Stomach smooth muscle (tissue), 2 donors: ENCODE data around the gene RANGAP1.

Source experiments
- H3K27ac ChIP-seq: one replicate; pipeline ENCODE4 v1.7.0; 2013; ENCODE audit warnings: mild to moderate bottlenecking, low read length, inconsistent platforms
- H3K27me3 ChIP-seq, 2 donors: one replicate each; pipeline ENCODE4 v1.7.0; 2013; ENCODE audit warnings: low read length in 2 of 2; ENCODE audit not compliant: insufficient read depth in 2 of 2, control insufficient read depth in 1 of 2
- H3K36me3 ChIP-seq, 2 donors: one replicate each; pipeline ENCODE4 v1.7.0; 2013; ENCODE audit warnings: low read length in 2 of 2; ENCODE audit not compliant: control insufficient read depth in 2 of 2, insufficient read depth in 2 of 2
- H3K4me1 ChIP-seq: one replicate; pipeline ENCODE4 v1.7.0; 2013; ENCODE audit warnings: low read length; ENCODE audit not compliant: control insufficient read depth, insufficient read depth
- H3K4me3 ChIP-seq, 2 donors: one replicate each; pipeline ENCODE4 v1.7.0; 2013; ENCODE audit warnings: low read length in 2 of 2
- H3K9ac ChIP-seq, 2 donors: one replicate each; pipeline ENCODE4 v1.7.0; 2013; ENCODE audit warnings: low read length in 2 of 2, mild to moderate bottlenecking in 1 of 2
- H3K9me3 ChIP-seq, 2 donors: one replicate each; pipeline ENCODE4 v1.7.0; 2013; ENCODE audit warnings: low read length in 2 of 2; ENCODE audit not compliant: control insufficient read depth in 2 of 2
- donor health status: healthy.
- donor health status: Pancreatic carcinoma.

RANGAP1 gene

DNA sequence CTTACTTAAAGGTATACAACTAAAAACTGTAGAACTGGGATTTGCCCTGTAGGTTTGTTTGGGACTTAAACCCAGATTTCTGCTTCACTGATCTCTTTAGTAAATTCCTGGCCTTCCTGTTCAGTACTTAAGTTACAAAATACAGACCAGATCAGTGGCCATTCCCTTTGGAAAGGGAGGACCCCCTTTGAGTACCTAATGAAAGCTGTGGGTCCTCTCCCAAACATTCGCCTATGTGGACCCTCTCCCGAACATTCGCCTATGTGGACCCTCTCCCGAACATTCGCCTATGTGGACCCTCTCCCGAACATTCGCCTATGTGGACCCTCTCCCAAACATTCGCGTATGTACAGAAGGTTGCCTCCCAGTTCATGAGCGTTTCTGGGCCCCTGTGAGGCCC lies 70.6 kb downstream of the RANGAP1 start:
- no peaks in the 10 kb centered on the region for H3K27me3 ChIP-seq

DNA sequence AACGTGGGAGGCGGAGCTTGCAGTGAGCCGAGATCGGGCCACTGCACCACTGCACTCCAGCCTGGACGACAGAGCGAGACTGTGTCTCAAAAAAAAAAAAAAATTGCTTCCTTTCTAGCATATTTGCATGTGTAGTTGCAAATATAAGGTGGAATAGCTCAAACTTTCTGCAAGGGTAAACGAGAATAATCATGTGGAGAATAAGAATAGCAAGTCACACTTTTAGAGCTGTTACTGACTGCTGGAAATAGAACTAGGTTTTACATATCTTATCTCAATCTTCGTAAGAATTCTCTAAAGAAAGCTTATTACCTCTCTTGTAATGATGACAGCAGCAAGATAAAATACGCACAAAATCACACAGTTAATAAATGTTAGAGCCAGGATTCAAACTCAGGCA lies 79.3 kb downstream of the RANGAP1 start:
- Histone ChIP-seq H3K4me3 (no peak overlapping the region), H3K9ac (no peak overlapping the region), H3K36me3 (peaks cover 11 to 12% of the 10 kb centered on the region in 2 donors), H3K27ac (no peak overlapping the region), H3K9me3 (no peaks in the 10 kb centered on the region), H3K27me3 (no peaks in the 10 kb centered on the region), H3K4me1 (peaks cover 12% of the 10 kb centered on the region)

More for the DNA sequence above, 70.6 kb downstream of the RANGAP1 start:
- Histone ChIP-seq H3K4me1 (peaks cover 20% of the 10 kb centered on the region), H3K9ac (no peak overlapping the region), H3K36me3 (peaks cover 27 to 31% of the 10 kb centered on the region in 2 donors), H3K9me3 (no peaks in the 10 kb centered on the region), H3K27ac (no peak overlapping the region), H3K4me3 (no peak overlapping the region)

DNA sequence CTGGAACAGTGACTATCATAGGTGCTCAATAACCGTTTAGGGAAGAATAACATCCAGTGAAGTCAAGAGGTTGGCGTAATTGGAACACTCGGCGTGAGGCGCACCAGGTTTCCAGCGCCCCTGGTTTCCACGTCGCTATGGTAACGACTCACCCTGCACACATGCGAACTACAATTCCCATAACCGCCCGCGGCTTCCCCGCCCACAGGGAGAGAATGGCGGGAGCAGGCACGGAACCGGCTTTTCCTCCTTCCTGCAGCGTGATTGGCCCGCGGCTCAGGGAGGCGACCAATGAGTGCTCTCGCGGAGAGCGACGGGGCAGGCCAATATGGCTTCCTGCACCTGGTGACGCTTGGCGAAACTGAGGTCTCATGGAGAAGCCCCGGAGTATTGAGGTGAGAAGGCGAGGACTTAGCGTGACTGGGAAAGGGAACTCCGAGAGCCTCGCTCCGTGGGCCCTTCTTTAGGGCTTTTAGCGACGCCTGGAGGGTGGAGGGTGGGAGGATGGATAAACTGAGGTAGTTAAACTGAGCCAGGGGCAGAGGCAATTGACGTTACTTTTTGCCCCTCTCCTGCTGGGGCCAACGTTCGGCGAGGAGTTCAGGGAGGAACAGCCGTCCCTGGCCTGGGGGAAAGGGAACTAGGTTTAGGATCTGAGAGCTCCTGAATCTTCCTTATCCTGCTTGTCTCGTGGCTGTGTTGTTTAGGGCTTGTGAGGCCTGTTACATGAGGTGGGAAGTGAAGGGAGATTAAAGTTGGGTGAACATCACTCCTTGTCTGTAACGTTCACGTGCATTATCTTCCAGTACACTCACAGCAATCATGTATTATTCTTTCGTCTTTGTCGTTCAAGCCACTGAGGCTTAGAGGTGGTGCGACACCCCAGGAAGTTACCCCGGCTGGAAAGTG lies 80.7 kb downstream of the RANGAP1 start, which contains the start of gene L3MBTL2:
TSS of gene L3MBTL2 (plus strand) at position 321 of the 909 bp plus-strand sequence. CDS start at position 372, 51 bp downstream.
- Histone ChIP-seq H3K36me3 (peaks cover 5% of the 10 kb centered on the region in 2 donors), H3K9me3 (no peaks in the 10 kb centered on the region), H3K9ac (peak within 1 kb of the TSS; percentile 89 to 96), H3K4me1 (peaks cover 12% of the 10 kb centered on the region), H3K27me3 (no peaks in the 10 kb centered on the region), H3K4me3 (peak within 1 kb of the TSS; percentile 93 to 100), H3K27ac (peak within 1 kb of the TSS; percentile 77)

DNA sequence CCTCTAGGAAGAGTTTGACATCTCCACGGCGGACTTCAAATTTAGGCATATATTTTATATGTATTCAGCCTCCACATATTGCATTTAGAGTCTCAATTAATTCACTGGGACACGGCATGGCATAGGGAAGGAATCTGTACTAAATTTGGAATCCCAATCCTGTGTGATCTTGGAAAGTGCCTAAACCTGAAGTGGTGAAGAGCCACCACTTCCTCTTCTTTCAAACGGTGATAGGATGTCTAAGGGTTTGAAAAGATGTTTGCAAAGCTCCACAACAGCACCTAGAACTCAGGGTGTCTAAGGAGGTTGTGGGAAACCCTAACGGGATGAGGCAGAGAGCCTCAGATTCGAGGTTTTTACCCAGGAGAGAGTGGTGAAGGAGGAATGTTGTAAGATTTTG lies 81.9 kb downstream of the RANGAP1 start:
- H3K36me3 ChIP-seq, result no peaks in the 10 kb centered on the region
- no peak overlapping the region for H3K4me3 ChIP-seq
- H3K9ac ChIP-seq, result no peak overlapping the region
- H3K9me3 ChIP-seq, result no peaks in the 10 kb centered on the region
- H3K27ac ChIP-seq, result no peak overlapping the region
- H3K4me1 ChIP-seq, result peaks cover 12% of the 10 kb centered on the region
- no peaks in the 10 kb centered on the region for H3K27me3 ChIP-seq

DNA sequence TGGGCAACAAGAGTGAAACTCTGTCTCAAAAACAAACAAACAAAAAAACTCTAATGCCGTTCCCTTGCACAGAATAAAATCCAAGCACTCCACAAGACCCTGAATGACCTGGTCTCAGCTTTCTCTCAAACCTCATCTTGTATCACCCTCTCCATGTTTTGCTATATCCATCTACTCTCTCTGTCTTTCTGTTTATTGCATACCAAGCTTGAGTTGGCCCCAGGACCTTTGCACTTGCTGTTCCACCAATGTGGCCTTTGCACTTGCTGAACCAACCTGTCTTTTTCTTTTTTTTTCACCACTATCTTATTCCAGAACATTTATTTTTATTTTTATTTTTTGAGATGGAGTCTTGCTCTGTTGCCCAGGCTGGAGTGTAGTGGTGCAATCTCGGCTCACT lies 82.9 kb downstream of the RANGAP1 start:
- no peak overlapping the region for H3K27ac ChIP-seq
- H3K36me3 ChIP-seq, result no peaks in the 10 kb centered on the region
- no peak overlapping the region for H3K9ac ChIP-seq
- peaks cover 13% of the 10 kb centered on the region for H3K4me1 ChIP-seq
- H3K27me3 ChIP-seq, result no peaks in the 10 kb centered on the region
- no peaks in the 10 kb centered on the region for H3K9me3 ChIP-seq
- no peak overlapping the region for H3K4me3 ChIP-seq

DNA sequence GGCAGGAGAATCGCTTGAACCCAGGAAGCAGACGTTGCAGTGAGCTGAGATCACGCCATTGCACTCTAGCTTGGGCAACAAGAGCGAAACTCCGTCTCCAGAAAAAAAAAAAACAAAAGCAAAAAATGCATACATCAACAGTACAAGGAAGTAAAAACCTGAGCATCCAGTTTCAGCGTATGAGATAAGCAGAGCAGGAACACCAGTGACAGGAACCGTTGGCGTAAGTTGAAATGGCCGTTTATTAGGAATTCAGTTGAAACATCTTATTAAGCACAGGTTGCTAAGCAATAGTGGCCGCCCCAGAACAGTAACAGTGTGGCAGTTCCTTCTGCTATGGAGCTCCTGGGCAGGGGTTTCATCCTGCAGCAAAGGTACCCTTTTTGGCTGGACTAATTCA lies 84.8 kb downstream of the RANGAP1 start:
- H3K4me1 ChIP-seq, result peaks cover 25% of the 10 kb centered on the region
- H3K36me3 ChIP-seq, result no peaks in the 10 kb centered on the region
- H3K4me3 ChIP-seq, result no peak overlapping the region
- no peak overlapping the region for H3K9ac ChIP-seq
- no peaks in the 10 kb centered on the region for H3K27me3 ChIP-seq
- no peak overlapping the region for H3K27ac ChIP-seq
- no peaks in the 10 kb centered on the region for H3K9me3 ChIP-seq

DNA sequence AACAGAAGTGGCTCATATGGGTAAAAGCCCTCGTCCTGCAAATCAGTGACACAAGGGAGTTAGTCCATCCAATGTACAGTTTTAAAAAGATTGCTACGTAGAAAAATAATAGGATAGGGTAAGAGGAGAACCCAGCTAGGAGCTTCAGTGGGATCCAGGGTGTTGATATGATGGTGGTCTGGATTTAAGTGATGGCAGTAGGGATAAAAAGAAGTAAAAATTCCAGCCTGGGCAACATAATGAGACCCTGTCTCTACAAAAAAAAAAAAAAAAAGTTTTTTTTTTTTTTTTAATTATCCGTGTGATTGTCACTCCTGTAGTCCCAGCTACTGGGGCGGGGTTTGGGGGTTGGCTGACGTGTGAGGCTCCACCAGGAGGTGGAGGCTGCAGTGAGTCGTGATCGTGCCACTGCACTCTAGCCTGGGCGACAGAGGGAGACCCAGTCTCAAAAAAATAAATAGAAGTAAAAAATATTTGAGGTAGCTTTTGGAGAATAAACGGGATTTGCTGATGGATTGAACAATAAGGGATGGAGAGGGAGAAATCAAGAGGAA lies 87.9 kb downstream of the RANGAP1 start:
- H3K9me3 ChIP-seq, result no peaks in the 10 kb centered on the region
- H3K27me3 ChIP-seq, result no peaks in the 10 kb centered on the region
- peak overlapping the region; percentile 80 to 85 for H3K4me3 ChIP-seq
- peak overlapping the region in 1 of 2 donors; percentile 55 for H3K9ac ChIP-seq
- no peaks in the 10 kb centered on the region for H3K36me3 ChIP-seq
- H3K4me1 ChIP-seq, result peaks cover 15% of the 10 kb centered on the region
- no peak overlapping the region for H3K27ac ChIP-seq

DNA sequence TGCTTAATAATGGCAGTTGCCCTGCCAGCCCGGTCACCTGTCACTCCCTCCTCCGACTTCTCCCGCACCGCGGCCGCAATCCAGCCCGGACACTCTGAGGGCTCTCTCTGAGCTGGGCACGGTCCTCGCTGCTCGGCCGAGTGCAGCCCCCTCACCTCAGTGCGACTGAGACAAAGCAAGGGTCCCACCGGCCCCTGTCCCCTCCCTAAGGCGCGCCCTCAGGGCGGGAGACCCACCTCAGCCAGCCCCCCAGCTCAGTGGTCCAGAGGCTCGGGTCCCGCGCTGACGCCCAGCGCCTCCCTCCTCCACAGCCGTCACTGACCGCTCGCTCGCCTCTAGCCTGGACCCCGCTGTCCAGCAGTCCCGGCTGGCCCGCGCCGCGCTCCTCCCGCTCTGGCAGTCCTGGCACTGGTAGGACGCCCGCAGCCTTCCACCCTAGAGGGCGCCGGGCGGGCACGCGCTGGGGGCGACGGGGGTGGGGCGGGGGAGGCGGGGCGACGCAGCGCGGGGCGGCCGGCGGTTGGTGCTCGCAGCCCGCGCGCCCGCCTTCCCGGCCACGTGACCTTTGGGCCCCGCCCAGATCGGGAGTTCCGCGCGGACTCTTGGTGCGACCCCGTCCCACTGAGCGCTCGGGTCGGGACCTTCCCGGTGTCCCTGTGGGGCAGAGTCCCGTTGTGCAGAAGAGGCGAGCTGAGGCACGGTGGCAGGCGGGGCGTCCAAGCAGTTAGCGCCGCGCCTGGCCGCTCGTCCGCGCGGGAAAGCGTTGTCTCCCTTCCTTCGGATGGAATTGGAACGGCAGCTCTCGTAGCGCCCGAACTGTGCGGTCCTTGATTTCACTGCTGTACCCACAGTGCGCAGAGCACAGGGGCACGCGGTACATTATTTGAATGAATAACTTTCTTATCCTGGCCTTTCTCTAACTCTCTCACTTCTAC lies 88.7 kb downstream of the RANGAP1 start:
- no peaks in the 10 kb centered on the region for H3K9me3 ChIP-seq
- H3K27ac ChIP-seq, result no peak overlapping the region
- H3K4me3 ChIP-seq, result peak overlapping the region; percentile 80 to 85
- no peaks in the 10 kb centered on the region for H3K27me3 ChIP-seq
- H3K9ac ChIP-seq, result peak overlapping the region; percentile 55 to 63
- peaks cover 15% of the 10 kb centered on the region for H3K4me1 ChIP-seq
- no peaks in the 10 kb centered on the region for H3K36me3 ChIP-seq
